Vagina (tissue), 2 donors: Measurements from ENCODE around the gene PCIF1. TPM values are rescaled to one million over a fixed set of nuclear protein-coding genes. Genes with fewer than 3 reads are reported as not detected.
"Not testable (repeated sequence)": the region's sequence is repeated elsewhere in the genome, so short reads cannot be mapped to it uniquely, and the experiment has no call there.

Source experiments
- DNase-seq, 2 donors: peaks; one replicate each; pipeline ENCODE4 v3.0.0-alpha.2; 2017; ENCODE audit errors: extremely low spot score in 2 of 2
- H3K27ac ChIP-seq: fragments of 200-600 bp; sonication (generic); one replicate; pipeline ENCODE4 v1.5.1; 2019
- H3K27me3 ChIP-seq: fragments of 200-600 bp; sonication (generic); one replicate; pipeline ENCODE4 v1.5.1; 2019
- H3K36me3 ChIP-seq, 2 donors: fragments of 200-600 bp; sonication (generic); one replicate each; pipeline ENCODE4 v1.5.1; 2017 to 2019
- H3K4me1 ChIP-seq: fragments of 200-600 bp; sonication (generic); one replicate; pipeline ENCODE4 v1.5.1; 2019
- H3K4me3 ChIP-seq, 2 donors: fragments of 200-600 bp; sonication (generic); 1 replicate in 1 of 2; 2 replicates in 1 of 2; pipeline ENCODE4 v1.5.1; 2016 to 2019
- H3K9me3 ChIP-seq: fragments of 200-600 bp; sonication (generic); one replicate; pipeline ENCODE4 v1.5.1; 2019
- POLR2A ChIP-seq, 2 donors: fragments of 450-650 bp; IDR thresholded peaks; one replicate each; pipeline ENCODE4 v1.6.1; 2017; ENCODE audit warnings: antibody characterized with exemption in 2 of 2, mild to moderate bottlenecking in 2 of 2, moderate library complexity in 2 of 2
- POLR2AphosphoS5 ChIP-seq, 2 donors: sonication (generic); formaldehyde crosslinking; IDR thresholded peaks; one replicate each; pipeline ENCODE4 v1.9.0; 2017; ENCODE audit warnings: antibody characterized with exemption in 2 of 2, mild to moderate bottlenecking in 2 of 2, low read depth in 1 of 2; ENCODE audit not compliant: insufficient read depth in 1 of 2
- intact Hi-C: fragments of 100-400 bp; cut with DNase I; formaldehyde crosslinking; loops from one replicate; pipeline ENCODE4 v1.15.1; 2023
- total RNA-seq: library from RNA; depleted of rRNA; stranded (reverse); fragments of >200 nt; gene quantifications from one replicate; pipeline ENCODE4 v1.2.3, GENCODE V29; 2016
- TF ChIP-seq, protein P1 (sequence below), 3 experiments: fragments of 450-650 bp in 2 of 3; fragments of 200-600 bp in 1 of 3; sonication (generic) in 1 of 3; IDR thresholded peaks; one replicate each; pipeline ENCODE4 v1.5.1; 2017 to 2019; ENCODE audit warnings: antibody characterized with exemption in 3 of 3, mild to moderate bottlenecking in 2 of 3, moderate library complexity in 2 of 3

The PCIF1 gene
- total RNA-seq, 1 donor from 2014 or later = 36.6 TPM

DNA sequence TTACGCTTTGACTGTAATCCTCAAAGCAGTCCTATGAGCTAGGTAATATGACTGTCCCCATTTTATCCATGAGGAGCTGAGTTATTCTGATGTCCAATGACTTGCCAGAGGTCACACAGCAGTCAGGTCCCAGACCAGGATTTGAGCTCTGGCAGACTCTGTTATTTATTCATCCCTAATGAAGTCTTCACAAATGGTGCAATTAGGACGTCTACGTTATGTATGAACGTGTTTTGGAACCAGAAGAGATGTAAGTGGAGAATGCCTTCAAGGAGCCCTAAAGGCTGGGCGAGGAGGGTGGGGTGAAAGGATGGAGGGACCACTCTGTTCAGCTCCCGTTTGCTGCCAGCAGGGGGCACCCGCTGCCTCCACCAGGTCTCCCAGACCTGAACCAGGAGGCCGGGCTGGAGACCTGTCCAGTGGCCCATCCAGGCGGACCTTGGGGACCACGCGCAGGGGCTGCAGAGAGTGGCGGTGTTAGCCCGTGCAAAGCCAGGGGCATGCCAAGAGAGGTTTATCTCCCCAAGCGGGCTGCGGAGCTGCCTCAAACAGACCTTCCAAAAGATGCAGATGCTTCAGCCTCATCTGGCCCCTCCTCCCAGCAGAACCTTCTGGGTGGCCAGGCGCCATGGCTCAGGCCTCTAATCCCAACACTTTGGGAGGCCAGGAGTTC is 52.8 kb downstream of the PCIF1 start:
- H3K4me3 ChIP-seq = no peak overlapping the region
- no peaks in the 10 kb centered on the region for H3K36me3 ChIP-seq
- H3K27me3 ChIP-seq = no peaks in the 10 kb centered on the region
- intact Hi-C loops = no loop called here
- no peak for DNase-seq
- H3K4me1 ChIP-seq = no peaks in the 10 kb centered on the region
- TF ChIP-seq, protein P1, sequence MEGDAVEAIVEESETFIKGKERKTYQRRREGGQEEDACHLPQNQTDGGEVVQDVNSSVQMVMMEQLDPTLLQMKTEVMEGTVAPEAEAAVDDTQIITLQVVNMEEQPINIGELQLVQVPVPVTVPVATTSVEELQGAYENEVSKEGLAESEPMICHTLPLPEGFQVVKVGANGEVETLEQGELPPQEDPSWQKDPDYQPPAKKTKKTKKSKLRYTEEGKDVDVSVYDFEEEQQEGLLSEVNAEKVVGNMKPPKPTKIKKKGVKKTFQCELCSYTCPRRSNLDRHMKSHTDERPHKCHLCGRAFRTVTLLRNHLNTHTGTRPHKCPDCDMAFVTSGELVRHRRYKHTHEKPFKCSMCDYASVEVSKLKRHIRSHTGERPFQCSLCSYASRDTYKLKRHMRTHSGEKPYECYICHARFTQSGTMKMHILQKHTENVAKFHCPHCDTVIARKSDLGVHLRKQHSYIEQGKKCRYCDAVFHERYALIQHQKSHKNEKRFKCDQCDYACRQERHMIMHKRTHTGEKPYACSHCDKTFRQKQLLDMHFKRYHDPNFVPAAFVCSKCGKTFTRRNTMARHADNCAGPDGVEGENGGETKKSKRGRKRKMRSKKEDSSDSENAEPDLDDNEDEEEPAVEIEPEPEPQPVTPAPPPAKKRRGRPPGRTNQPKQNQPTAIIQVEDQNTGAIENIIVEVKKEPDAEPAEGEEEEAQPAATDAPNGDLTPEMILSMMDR (IDR thresholded peaks at IDR 0.05) = peak; percentile 44 to 65 (median 62)
- TF ChIP-seq POLR2A (IDR thresholded peaks at IDR 0.05) = no peak
- H3K9me3 ChIP-seq = no peaks in the 10 kb centered on the region
- no peak overlapping the region for H3K27ac ChIP-seq

DNA sequence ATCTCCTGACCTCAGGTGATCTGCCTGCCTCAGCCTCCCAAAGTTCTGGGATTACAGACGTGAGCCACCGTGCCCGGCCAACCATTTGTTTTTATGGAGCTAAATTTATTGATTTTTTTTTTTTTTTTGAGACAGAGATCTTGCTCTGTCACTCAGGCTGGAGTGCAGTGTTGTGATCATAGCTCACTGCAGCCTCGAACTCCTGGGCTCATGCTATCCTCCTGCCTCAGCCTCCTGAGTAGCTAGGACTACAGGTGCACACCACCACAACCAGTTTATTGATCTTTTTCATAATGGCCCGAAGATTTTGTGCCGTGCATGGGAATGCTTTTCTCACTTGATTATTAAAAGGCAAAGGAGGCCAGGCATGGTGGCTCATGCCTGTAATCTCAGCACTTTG is 54.3 kb downstream of the PCIF1 start:
- not testable (repeated sequence) for H3K27me3 ChIP-seq, H3K27ac ChIP-seq

DNA sequence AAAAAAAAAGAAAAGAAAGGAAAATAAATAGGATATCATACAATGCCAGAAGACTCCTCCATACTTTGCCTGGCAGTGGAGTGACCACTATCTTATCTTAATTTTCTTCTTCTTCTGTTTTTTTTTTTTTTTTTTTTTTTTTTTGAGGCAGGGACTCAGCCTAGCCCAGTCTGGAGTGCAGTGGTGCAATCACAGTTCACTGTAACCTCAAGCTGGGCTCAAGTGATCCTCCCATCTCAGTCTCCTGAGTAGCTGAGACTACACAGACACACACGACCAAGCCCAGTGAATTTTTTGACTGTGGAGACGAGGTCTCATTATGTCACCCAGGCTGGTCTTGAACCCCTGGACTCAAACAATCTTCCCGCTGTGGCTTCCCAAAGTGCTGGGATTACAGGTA is 57.1 kb downstream of the PCIF1 start:
- no peak for DNase-seq
- H3K4me3 ChIP-seq = no peak overlapping the region
- intact Hi-C loops = no loop called here
- H3K27me3 ChIP-seq = no peaks in the 10 kb centered on the region
- H3K36me3 ChIP-seq = no peaks in the 10 kb centered on the region
- TF ChIP-seq POLR2A (IDR thresholded peaks at IDR 0.05) (no peak), POLR2AphosphoS5 (IDR thresholded peaks at IDR 0.05; ENCODE audit: insufficient read depth in 1 of 2, low read depth in 1 of 2) (no peak)
- TF ChIP-seq, protein P1 (IDR thresholded peaks at IDR 0.05) = no peak
- H3K4me1 ChIP-seq = no peaks in the 10 kb centered on the region
- no peaks in the 10 kb centered on the region for H3K9me3 ChIP-seq
- H3K27ac ChIP-seq = no peak overlapping the region

More for the DNA sequence above, 54.3 kb downstream of the PCIF1 start:
- DNase-seq, H3K9me3 ChIP-seq, H3K4me3 ChIP-seq, H3K4me1 ChIP-seq, intact Hi-C loops, H3K36me3 ChIP-seq: not testable (repeated sequence)

DNA sequence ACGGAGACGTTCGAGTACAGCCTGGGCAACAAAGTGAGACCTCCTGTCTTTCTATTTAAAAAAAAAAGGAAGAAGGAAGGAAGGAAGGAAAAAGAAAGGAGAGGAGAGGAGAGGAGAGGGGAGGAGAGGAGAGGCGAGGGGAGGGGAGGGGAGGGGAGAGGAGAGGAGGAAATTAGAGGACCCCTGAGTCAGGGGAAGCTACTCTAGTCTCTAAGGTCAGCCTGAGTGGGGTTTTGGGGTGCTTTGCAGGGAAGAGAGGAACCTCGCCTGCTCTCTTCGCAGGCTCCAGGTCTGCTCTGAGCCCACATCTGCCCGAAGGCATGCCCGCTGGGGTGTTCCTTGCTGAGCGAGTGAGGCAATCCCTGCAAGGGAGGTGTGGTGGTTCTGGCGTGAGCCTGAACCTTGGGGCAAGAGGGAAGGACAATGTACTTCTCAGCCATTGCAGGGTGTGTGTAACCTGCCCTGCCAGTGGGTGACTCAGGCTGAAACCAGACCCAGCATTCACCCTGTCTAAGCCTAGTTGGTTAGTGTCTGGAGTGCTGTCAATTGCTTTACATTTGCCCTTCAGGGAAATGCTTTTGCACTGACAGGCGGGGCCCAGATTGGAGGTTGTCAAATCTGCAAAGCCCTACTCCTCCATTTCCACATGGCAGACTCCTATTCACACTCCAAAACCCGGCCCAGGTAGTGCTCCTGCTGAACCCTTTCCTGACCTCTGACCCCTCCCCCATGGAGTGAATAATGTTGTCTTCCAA is 58.9 kb downstream of the PCIF1 start:
- no peak for TF ChIP-seq POLR2A (IDR thresholded peaks at IDR 0.05)
- peak; percentile 13 to 71 for TF ChIP-seq POLR2AphosphoS5 (IDR thresholded peaks at IDR 0.05; ENCODE audit: insufficient read depth in 1 of 2, low read depth in 1 of 2)
- TF ChIP-seq, protein P1 (IDR thresholded peaks at IDR 0.05) = no peak
- Histone ChIP-seq H3K27me3 (no peaks in the 10 kb centered on the region), H3K4me3 (no peak overlapping the region), H3K9me3 (no peaks in the 10 kb centered on the region), H3K4me1 (no peaks in the 10 kb centered on the region), H3K36me3 (no peaks in the 10 kb centered on the region), H3K27ac (no peak overlapping the region)
- intact Hi-C loops = no loop called here
- DNase-seq = no peak

DNA sequence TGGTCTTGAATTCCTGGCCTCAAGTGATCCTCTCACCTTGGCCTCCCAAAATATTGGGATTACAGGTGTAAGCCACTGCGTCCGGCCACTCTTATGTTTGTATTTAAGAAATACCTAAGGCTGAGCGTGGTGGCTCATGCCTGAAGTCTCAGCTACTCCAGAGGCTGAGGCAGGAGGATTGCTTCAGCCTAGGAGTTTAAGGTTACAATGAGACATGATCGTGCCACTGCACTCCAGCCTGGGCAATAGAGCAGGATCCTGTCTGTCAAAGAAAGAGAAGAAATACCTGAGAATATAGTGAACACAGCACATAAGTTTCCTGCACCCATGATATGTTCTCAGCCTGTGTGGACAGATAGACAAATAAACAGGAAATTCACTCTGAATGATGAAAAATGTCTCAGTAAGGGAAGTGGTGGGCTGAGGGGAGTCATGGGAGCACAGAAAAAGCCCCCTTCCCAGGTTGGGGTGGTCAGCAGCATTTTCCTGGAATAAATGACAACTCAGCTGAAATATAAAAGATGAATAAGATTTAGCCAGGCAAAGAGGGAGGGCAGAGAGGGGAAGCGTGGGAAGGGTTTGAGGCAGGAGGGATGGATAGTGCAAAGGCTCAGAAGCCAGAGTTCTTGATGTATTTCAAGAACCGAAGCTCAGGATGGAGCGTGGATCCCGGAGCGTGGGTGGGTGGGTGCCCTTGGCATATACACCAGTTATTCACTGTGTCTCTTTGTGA is 60.4 kb downstream of the PCIF1 start:
- DNase-seq = no peak
- Histone ChIP-seq H3K4me1 (no peaks in the 10 kb centered on the region), H3K9me3 (no peaks in the 10 kb centered on the region), H3K4me3 (no peak overlapping the region), H3K27ac (no peak overlapping the region), H3K36me3 (no peaks in the 10 kb centered on the region), H3K27me3 (no peaks in the 10 kb centered on the region)
- intact Hi-C loops = no loop called here
- TF ChIP-seq, protein P1 (IDR thresholded peaks at IDR 0.05) = no peak
- TF ChIP-seq POLR2AphosphoS5 (IDR thresholded peaks at IDR 0.05; ENCODE audit: insufficient read depth in 1 of 2, low read depth in 1 of 2) (no peak), POLR2A (IDR thresholded peaks at IDR 0.05) (no peak)

DNA sequence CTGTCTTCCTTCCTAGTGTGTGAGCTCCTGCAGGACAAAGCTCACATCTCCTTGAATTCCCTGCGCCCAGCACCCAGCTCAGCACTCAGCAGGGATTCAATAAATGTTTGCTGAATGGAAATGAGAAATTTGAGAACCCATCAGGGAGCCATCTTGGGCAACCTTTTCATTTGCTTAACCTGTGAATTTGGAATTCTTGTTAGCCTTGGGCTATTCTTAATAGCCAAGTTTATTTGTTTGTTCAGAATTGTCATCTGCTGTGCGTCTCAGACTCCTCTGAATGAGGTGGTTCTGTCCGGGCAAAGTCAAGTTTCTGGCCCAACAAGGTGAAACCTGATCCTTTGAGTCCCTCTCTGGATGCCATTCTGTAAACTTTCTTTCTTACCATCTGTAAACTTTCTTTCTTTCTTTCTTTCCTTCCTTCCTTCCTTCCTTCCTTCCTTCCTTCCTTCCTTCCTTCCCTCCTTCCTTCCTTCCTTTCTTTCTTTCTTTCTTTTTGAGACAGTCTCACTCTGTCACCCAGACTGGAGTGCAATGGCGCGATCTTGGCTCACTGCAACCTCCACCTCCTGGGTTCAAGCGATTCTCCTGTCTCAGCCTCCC is 61.1 kb downstream of the PCIF1 start:
- H3K27ac ChIP-seq, DNase-seq, intact Hi-C loops, H3K4me1 ChIP-seq, H3K4me3 ChIP-seq, H3K36me3 ChIP-seq, H3K27me3 ChIP-seq, H3K9me3 ChIP-seq: not testable (repeated sequence)
